GM21390 (cell line): ENCODE data around the gene CPXM2.

Source experiments
- ATAC-seq: cut with Tn5 transposase; IDR thresholded peaks from one replicate; pipeline ENCODE4 v1.9.1; 2021; ENCODE audit not compliant: unreplicated experiment

The CPXM2 gene

GRCh38 chr10:123878666-123879303 lies 12.8 kb downstream of the CPXM2 start:
- no peak for ATAC-seq

- no peak for ATAC-seq
Observed at GRCh38 chr10:123870260-123870659, 21.3 kb downstream of the CPXM2 start.

- no peak for ATAC-seq
Observed at GRCh38 chr10:123869020-123869414, 22.6 kb downstream of the CPXM2 start.

GRCh38 chr10:123868038-123869019 lies 23.3 kb downstream of the CPXM2 start:
- ATAC-seq, result no peak

GRCh38 chr10:123865880-123866279 lies 25.7 kb downstream of the CPXM2 start:
- ATAC-seq, result no peak

GRCh38 chr10:123865350-123865749 lies 26.3 kb downstream of the CPXM2 start:
- no peak for ATAC-seq

GRCh38 chr10:123864923-123865322 lies 26.7 kb downstream of the CPXM2 start:
- ATAC-seq, result no peak

- ATAC-seq, result no peak
Observed at GRCh38 chr10:123863721-123864482, 27.7 kb downstream of the CPXM2 start.

GRCh38 chr10:123863183-123863575 lies 28.4 kb downstream of the CPXM2 start:
- no peak for ATAC-seq

GRCh38 chr10:123862421-123863182 lies 29.0 kb downstream of the CPXM2 start:
- ATAC-seq, result no peak

- no peak for ATAC-seq
Observed at GRCh38 chr10:123860856-123861255, 30.8 kb downstream of the CPXM2 start.

- no peak for ATAC-seq
Observed at GRCh38 chr10:123860209-123860608, 31.4 kb downstream of the CPXM2 start.

- ATAC-seq, result no peak
Observed at GRCh38 chr10:123859653-123860050, 32.0 kb downstream of the CPXM2 start.

- ATAC-seq, result no peak
Observed at GRCh38 chr10:123858907-123859652, 32.5 kb downstream of the CPXM2 start.

GRCh38 chr10:123858077-123858681 lies 33.4 kb downstream of the CPXM2 start:
- no peak for ATAC-seq

GRCh38 chr10:123857616-123858015 lies 34.0 kb downstream of the CPXM2 start:
- no peak for ATAC-seq

GRCh38 chr10:123855008-123855684 lies 36.5 kb downstream of the CPXM2 start:
- no peak for ATAC-seq

- ATAC-seq, result no peak
Observed at GRCh38 chr10:123854498-123854897, 37.1 kb downstream of the CPXM2 start.

- no peak for ATAC-seq
Observed at GRCh38 chr10:123854003-123854402, 37.6 kb downstream of the CPXM2 start.
